ENCODE results near the gene ISCU.
"Not testable (repeated sequence)": the region's sequence is repeated elsewhere in the genome, so short reads cannot be mapped to it uniquely, and the experiment has no call there.

The ISCU gene

GRCh38 chr12:108543652-108544051, 18.7 kb upstream of the ISCU start:
- DNase-seq (ENCODE audit: low read depth), result no peak

GRCh38 chr12:108547686-108548085, 14.7 kb upstream of the ISCU start:
- no peak for DNase-seq (ENCODE audit: low read depth)

- DNase-seq (ENCODE audit: low read depth), result no peak
These were observed 13.4 kb upstream of the ISCU start for GRCh38 chr12:108548954-108549521.

- no peak for DNase-seq (ENCODE audit: low read depth)
These were observed 10.9 kb upstream of the ISCU start for GRCh38 chr12:108551535-108551934.

- no peak for DNase-seq (ENCODE audit: low read depth)
These were observed 8.6 kb upstream of the ISCU start for GRCh38 chr12:108553799-108554198.

- DNase-seq (ENCODE audit: low read depth), result not testable (repeated sequence)
These were observed 7.0 kb upstream of the ISCU start for GRCh38 chr12:108555383-108555782.

GRCh38 chr12:108559007-108559655, 3.3 kb upstream of the ISCU start:
- DNase-seq (ENCODE audit: low read depth), result no peak

GRCh38 chr12:108559748-108560147, 2.6 kb upstream of the ISCU start:
- no peak for DNase-seq (ENCODE audit: low read depth)

- DNase-seq (ENCODE audit: low read depth), result no peak
These were observed 2.1 kb upstream of the ISCU start for GRCh38 chr12:108560321-108560721.

- peak; percentile 56 for DNase-seq (ENCODE audit: low read depth)
These were observed 1.4 kb upstream of the ISCU start, which contains the start of gene SART3 for GRCh38 chr12:108560752-108561719. SART3 (minus strand) TSS chr12:108561173; CDS start chr12:108561154, 19 bp downstream.

- DNase-seq (ENCODE audit: low read depth), result no peak
These were observed 496 bp upstream of the ISCU start for GRCh38 chr12:108561852-108562347.

GRCh38 chr12:108563136-108563803, 874 bp downstream of the ISCU start:
- DNase-seq (ENCODE audit: low read depth), result peak; percentile 71

- DNase-seq (ENCODE audit: low read depth), result no peak
These were observed 1.4 kb downstream of the ISCU start for GRCh38 chr12:108563804-108564151.

- DNase-seq (ENCODE audit: low read depth), result no peak
These were observed 2.3 kb downstream of the ISCU start for GRCh38 chr12:108564724-108565123.

- no peak for DNase-seq (ENCODE audit: low read depth)
These were observed 2.8 kb downstream of the ISCU start for GRCh38 chr12:108565146-108565545.

- no peak for DNase-seq (ENCODE audit: low read depth)
These were observed 3.6 kb downstream of the ISCU start for GRCh38 chr12:108565976-108566375.

- DNase-seq (ENCODE audit: low read depth), result no peak
These were observed 4.1 kb downstream of the ISCU start for GRCh38 chr12:108566452-108566851.

- no peak for DNase-seq (ENCODE audit: low read depth)
These were observed 5.3 kb downstream of the ISCU start for GRCh38 chr12:108567406-108568337.

GRCh38 chr12:108568338-108569154, 6.2 kb downstream of the ISCU start:
- DNase-seq (ENCODE audit: low read depth), result peak; percentile 24
